ENCODE results near the gene PRKAG2.

PRKAG2 gene

GRCh38 chr7:151809864-151810170 is 67.1 kb downstream of the PRKAG2 start:
- Histone ChIP-seq H3K36me3 (no peaks in the 10 kb centered on the region), H3K9me3 (no peaks in the 10 kb centered on the region), H3K4me1 (no peaks in the 10 kb centered on the region), H3K27me3 (no peaks in the 10 kb centered on the region), H3K4me3 (ENCODE audit: low read depth, low read length) (no peak overlapping the region)
- TF ChIP-seq CTCF (IDR thresholded peaks at IDR 0.05; ENCODE audit: low read depth, low read length), result no peak
- no peak for DNase-seq

GRCh38 chr7:151809146-151809863 is 67.6 kb downstream of the PRKAG2 start:
- TF ChIP-seq CTCF (IDR thresholded peaks at IDR 0.05; ENCODE audit: low read depth, low read length), result no peak
- DNase-seq, result no peak

GRCh38 chr7:151808400-151809145 is 68.3 kb downstream of the PRKAG2 start:
- Histone ChIP-seq H3K4me3 (ENCODE audit: low read depth, low read length) (no peak overlapping the region), H3K4me1 (no peaks in the 10 kb centered on the region), H3K27me3 (no peaks in the 10 kb centered on the region), H3K36me3 (no peaks in the 10 kb centered on the region), H3K9me3 (no peaks in the 10 kb centered on the region)
- peak; percentile 68 for DNase-seq
- TF ChIP-seq CTCF (IDR thresholded peaks at IDR 0.05; ENCODE audit: low read depth, low read length), result no peak

More at GRCh38 chr7:151809146-151809863, 67.6 kb downstream of the PRKAG2 start:
- Histone ChIP-seq H3K36me3 (no peaks in the 10 kb centered on the region), H3K4me1 (no peaks in the 10 kb centered on the region), H3K4me3 (ENCODE audit: low read depth, low read length) (no peak overlapping the region), H3K27me3 (no peaks in the 10 kb centered on the region), H3K9me3 (no peaks in the 10 kb centered on the region)

GRCh38 chr7:151807846-151808245 is 69.1 kb downstream of the PRKAG2 start:
- Histone ChIP-seq H3K4me3 (ENCODE audit: low read depth, low read length) (no peak overlapping the region), H3K36me3 (no peaks in the 10 kb centered on the region), H3K4me1 (no peaks in the 10 kb centered on the region), H3K9me3 (no peaks in the 10 kb centered on the region), H3K27me3 (no peaks in the 10 kb centered on the region)
- TF ChIP-seq CTCF (IDR thresholded peaks at IDR 0.05; ENCODE audit: low read depth, low read length), result no peak
- DNase-seq, result no peak

GRCh38 chr7:151806952-151807775 is 69.8 kb downstream of the PRKAG2 start:
- Histone ChIP-seq H3K27me3 (no peaks in the 10 kb centered on the region), H3K4me1 (no peaks in the 10 kb centered on the region), H3K4me3 (ENCODE audit: low read depth, low read length) (no peak overlapping the region), H3K36me3 (no peaks in the 10 kb centered on the region), H3K9me3 (no peaks in the 10 kb centered on the region)
- TF ChIP-seq CTCF (IDR thresholded peaks at IDR 0.05; ENCODE audit: low read depth, low read length), result no peak
- DNase-seq, result no peak

All from BE2C (cell line).